Activated CD4-positive, alpha-beta T cell treated with anti-CD3 and anti-CD28 coated beads for 24 hours (primary cell): ENCODE data around the gene CLEC1B.
"Not testable (repeated sequence)": the region's sequence is repeated elsewhere in the genome, so short reads cannot be mapped to it uniquely, and the experiment has no call there.

Source experiments
- DNase-seq, 2 donors: peaks; one replicate each; pipeline ENCODE4 v3.0.0-alpha.2; 2020; ENCODE audit warnings: low read depth in 2 of 2

CLEC1B gene

DNA sequence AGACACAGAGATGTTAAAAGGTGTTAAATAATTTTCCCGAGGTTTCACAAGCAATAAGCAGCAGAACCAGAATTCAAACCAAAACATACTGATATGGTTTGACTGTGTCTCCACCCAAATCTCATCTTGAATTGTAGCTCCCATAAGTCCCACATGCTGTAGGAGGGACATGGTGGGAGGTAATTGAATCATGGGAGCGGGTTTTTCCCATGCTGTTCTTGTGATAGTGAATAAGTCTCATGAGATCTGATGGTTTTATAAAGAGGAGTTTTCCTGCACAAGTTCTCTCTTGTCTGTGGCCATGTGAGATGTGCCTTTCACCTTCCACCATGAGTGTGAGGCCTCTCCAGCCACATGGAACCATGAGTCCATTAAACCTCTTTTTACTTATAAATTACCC lies 24.2 kb downstream of the CLEC1B start:
- not testable (repeated sequence) for DNase-seq

DNA sequence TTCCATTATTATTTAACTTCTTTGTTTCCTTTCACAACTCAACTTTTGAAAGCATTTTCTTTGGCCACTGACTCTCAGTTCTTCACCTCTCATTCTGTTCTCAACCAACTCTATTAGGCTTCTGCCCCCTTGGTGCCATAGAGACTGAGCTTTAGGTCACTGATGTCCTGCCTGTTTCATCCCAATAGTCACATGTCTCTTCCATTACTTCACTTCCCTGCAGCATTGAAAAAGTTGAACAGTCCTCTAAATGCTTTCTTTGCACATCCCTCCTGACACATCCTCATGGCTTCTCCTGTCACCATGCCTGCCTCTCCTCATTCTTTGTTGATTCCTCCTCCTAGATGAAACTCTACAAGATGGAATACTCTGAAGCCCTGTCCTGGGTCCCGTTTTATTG lies 25.0 kb downstream of the CLEC1B start:
- DNase-seq, result no peak

DNA sequence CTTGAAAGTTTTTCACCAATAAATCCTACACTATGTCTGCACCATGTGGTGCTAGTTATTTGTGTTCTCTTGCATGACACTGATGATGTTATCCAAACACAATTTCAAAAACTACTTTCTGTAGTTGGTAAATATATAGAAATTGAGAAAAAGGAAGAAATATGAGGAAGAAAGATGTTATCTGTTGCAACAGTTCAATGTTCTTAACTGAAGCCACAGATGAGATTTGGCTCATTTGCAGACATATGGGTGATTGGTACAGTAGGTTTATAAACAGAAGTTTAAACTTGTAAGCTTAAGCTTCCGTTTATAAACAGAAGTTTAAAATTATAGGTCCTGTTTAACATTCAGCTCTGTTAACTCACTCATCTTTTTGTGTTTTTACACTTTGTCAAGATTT lies 27.7 kb downstream of the CLEC1B start, which contains the start of gene CLEC12A:
CLEC12A (plus strand) TSS at position 229 of the 400 bp plus-strand sequence. CDS start 188 bp downstream, outside the sequence.
- no peak for DNase-seq

DNA sequence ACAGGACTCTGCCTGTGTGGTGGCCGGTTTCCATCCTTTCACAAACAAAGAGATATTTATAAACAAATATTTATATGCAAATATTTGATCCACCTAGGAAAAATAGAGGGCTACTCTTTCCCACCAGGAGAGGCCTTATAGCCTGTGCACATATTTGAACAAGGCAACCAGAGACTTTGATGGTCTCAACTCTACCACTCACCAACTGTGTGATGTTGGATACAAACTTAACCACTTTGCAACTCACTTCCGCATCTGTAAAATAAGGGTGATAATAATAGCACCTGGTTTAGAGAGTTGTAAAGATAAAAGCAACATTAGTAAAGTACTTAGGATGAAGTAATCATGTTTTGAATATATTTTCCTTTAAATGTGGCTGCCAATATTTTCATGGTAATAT lies 29.2 kb downstream of the CLEC1B start:
- no peak for DNase-seq

DNA sequence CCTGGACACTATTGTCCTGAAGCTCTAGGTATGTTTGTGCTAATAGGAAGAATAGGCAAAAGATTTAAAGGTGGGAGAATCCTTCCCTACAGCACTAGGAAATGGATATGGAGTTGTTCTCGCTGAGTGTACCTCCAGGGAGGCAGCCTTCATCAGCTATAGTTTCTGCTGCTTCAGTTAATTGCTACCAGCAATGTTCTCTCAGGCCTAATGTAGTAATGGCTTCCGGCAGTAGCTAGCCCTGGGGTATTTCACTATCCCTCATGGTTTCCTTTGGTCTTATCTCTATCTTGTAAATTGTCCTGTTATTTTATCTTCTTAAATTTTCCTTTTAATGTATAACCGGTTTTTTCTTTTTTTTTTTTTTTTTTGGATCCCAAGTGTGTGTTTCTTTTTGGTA lies 37.0 kb downstream of the CLEC1B start:
- no peak for DNase-seq

DNA sequence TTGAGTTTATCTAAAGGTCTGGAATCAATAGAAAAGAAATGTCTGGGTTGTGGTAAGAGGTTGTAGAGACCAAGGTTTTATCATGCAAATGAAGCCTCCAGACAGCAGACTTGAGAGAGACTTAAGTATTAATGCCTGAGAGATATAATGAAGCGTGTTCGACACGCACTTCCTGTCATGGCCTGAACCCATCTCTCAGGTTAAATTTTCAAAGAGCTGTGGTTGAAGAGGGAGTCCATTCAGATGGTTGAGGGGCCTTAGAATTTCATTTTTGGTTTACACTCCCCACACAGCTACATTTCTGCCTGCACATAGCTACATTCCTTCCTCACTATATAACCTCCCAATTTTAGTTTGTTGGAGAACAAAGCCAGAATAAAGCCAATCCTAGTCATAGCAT lies 37.8 kb downstream of the CLEC1B start:
- no peak for DNase-seq

DNA sequence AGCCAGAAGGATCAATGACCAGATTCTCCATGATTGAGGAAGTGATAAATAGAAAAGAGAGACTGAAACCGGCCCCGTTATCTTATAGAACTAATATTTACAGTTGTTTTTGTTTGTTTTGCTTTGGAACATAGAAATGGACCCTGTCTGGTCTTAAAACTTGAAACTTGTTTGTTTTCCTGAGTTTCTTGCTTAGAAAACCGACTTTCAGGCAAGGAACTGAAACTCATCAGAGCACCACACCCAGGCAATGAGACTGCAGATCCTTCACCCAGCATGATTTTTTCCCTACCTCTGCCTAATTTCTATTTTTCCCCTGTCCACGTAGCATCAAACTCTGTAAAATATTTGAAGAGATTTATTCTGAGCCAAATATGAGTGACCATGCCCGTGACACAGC lies 38.3 kb downstream of the CLEC1B start:
- no peak for DNase-seq

DNA sequence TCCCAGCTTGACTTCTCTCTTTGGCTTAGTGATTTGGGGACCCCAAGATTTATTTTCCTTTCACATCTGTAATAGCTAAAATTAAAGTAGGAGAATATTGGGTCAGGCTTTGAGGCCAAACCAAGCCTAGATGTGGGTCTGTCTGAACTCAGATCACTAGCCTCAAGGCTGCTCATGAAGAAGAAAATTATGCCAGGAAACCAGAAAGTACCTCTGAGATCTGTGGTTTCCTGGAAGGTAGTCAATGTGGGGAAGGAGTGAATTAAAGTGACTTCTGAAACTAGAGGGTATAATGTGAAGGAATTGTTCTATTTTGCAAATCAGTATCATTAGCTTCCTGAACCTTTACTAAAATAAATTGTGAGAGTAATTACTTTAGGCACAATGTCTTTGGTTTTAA lies 41.1 kb downstream of the CLEC1B start:
- no peak for DNase-seq

DNA sequence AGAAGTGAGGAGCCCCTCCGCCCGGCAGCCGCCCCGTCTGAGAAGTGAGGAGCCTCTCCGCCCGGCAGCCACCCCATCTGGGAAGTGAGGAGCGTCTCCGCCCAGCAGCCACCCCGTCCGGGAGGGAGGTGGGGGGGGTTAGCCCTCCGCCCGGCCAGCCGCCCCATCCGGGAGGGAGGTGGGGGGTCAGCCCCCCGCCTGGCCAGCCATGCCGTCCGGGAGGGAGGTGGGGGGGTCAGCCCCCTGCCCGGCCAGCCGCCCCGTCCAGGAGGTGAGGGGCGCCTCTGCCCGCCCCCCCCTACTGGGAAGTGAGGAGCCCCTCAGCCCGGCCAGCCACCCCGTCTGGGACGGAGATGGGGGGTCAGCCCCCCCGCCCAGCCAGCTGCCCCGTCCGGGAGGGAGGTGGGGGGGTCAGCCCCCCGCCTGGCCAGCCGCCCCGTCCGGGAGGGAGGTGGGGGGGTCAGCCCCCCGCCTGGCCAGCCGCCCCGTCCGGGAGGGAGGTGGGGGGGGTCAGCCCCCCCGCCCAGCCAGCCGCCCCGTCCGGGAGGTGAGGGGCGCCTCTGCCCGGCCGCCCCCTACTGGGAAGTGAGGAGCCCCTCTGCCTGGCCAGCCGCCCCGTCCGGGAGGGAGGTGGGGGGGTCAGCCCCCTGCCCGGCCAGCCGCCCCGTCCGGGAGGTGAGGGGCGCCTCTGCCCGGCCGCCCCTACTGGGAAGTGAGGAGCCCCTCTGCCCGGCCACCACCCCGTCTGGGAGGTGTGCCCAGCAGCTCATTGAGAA lies 45.8 kb downstream of the CLEC1B start:
- DNase-seq, result not testable (repeated sequence)

DNA sequence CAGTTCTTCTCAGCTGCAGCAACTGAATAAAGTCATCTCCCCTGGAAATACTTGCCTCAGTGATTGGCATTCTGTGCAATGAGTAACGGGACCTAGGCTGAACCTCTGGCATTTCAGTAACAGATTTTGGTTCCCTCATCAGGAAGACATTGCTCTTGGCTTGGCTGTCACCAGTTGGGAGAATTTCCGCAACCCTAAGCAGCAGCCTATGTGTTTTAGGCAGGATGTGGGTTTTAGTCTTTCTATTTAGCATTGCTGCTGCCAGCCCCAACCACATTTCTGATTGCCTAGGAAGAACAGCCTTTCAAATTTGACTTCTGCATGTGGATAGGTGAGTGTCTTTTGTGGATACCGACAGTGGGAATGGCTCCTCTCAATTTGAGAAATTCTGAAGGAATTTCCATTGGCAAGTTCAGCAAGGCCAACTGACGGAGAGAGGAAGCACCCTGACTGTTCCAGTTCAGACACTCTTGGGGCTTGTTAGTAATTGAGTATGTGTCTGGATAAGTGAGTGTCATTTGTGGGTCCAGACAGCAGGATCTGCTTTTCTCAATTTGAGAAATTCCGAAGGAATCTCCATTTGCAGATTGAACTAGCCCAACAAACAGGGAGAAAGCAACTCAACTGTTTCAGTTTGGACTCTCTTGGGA lies 47.8 kb downstream of the CLEC1B start:
- no peak for DNase-seq

DNA sequence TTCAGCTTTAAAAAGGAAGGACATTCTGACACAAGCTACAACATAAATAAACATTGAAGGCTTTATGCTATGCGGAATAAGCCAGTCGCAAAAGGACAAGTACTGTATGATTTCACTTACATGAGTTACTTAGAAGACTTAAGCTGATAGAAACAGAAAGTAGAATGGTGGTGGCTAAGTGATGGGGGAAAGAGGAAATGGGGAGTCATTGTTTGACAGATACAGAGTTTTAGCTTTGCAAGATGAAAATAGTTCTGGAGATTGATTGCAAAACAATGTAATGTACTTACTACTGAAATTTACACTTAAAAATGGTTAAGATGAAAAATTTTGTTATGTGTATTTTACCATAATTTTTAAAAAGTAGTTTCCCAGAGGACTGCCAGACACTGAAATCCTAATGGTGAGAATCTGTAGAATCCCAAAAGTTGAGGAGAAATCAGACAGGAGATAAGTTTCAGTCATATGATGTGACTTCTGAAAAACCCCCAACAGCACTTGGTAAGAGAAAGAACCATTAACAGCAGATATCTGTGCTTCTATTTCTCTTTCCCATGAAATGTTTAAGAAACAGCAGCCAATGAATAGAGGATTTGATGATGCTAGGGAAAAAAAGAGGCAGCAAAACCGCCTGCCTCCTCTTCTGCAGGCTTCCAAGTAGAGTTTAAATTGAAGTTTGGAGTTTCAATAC lies 50.2 kb downstream of the CLEC1B start:
- DNase-seq, result no peak

DNA sequence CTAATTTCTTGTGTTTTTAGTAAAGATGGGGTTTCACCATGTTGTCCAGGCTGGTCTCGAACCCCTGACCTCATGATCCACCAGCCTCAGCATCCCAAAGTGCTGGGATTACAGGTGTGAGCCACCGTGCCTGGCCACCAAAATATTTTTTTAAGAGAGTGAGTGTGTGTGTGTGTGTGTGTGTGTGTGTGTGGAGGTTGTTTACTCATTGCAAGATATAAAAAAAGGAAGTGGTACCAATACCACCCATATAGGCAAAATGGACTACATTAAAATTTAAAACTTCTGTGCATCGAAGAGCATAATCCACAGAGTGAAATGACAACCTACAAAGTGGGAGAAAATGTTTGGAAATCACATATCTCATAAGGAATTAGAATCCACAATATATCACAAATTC lies 51.2 kb downstream of the CLEC1B start:
- DNase-seq, result no peak

DNA sequence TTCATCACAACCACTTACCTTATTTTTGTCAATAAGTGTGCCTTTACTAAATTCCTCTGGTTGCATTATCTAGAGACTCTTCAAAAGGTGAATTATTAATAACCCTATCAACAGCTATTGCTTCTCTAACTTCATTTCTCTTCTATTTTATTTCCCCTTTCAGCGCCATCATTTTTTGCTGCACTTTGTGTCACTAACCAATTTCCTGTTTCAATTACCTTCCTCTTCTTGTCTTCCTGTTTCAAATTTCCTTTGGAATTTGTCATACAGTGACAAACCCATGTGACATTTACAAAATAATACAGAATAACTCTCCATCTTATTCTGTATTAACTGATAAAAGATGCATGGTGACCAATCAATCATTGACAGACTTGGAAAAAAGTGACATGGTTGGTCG lies 54.5 kb downstream of the CLEC1B start:
- no peak for DNase-seq

DNA sequence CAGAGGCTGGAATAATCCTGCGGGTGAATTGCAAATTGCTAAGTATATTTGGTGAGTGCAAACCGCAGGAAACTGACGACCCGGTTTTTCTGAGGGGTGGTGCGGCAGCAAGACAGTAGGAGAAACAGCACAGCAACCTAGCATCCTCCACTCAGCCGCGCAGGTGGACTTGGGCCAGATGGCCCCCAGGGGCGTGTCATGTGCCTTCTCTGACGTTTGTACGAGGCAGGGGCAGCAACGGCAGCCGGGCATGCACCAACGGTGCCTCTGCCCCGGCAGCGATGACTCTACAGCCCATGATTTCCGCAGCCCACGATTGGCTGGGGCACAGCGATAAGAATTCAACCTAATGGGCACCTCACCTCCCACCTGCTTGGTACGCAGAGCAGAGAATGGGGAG lies 55.7 kb downstream of the CLEC1B start:
- no peak for DNase-seq
